GM18499 (cell line): ENCODE measurements around the gene CD4.

ENCODE experiments used
- ATAC-seq: cut with Tn5 transposase; IDR thresholded peaks from one replicate; pipeline ENCODE4 v1.9.1; 2021; ENCODE audit warnings: moderate number of reproducible peaks; ENCODE audit not compliant: insufficient read depth, unreplicated experiment

Gene CD4

GRCh38 chr12:6826125-6826733 is 36.9 kb downstream of the CD4 start:
- ATAC-seq, result no peak

- ATAC-seq, result no peak
Measured at GRCh38 chr12:6826734-6827436, 37.6 kb downstream of the CD4 start.

GRCh38 chr12:6827437-6827911 is 38.1 kb downstream of the CD4 start:
- ATAC-seq, result no peak

- no peak for ATAC-seq
Measured at GRCh38 chr12:6827982-6828780, 38.9 kb downstream of the CD4 start, which contains the start of gene P3H3. Gene P3H3, plus strand, starts transcription at chr12:6828407. Its CDS starts 34 bp downstream, at chr12:6828441.

GRCh38 chr12:6828781-6829535 is 39.6 kb downstream of the CD4 start:
- no peak for ATAC-seq

GRCh38 chr12:6829536-6830220 is 40.4 kb downstream of the CD4 start:
- no peak for ATAC-seq

- no peak for ATAC-seq
Measured at GRCh38 chr12:6830286-6830890, 41.1 kb downstream of the CD4 start.

GRCh38 chr12:6830999-6831398 is 41.7 kb downstream of the CD4 start:
- ATAC-seq, result no peak

GRCh38 chr12:6831450-6831995 is 42.2 kb downstream of the CD4 start:
- no peak for ATAC-seq

- no peak for ATAC-seq
Measured at GRCh38 chr12:6832125-6832524, 42.8 kb downstream of the CD4 start.

- ATAC-seq, result no peak
Measured at GRCh38 chr12:6833189-6833890, 44.0 kb downstream of the CD4 start.

GRCh38 chr12:6834254-6834653 is 44.9 kb downstream of the CD4 start:
- no peak for ATAC-seq

GRCh38 chr12:6834873-6835272 is 45.5 kb downstream of the CD4 start:
- ATAC-seq, result no peak

- no peak for ATAC-seq
Measured at GRCh38 chr12:6836851-6837250, 47.5 kb downstream of the CD4 start.

- ATAC-seq, result no peak
Measured at GRCh38 chr12:6837370-6838060, 48.2 kb downstream of the CD4 start.

- ATAC-seq, result no peak
Measured at GRCh38 chr12:6838854-6839253, 49.5 kb downstream of the CD4 start.

GRCh38 chr12:6839482-6840201 is 50.3 kb downstream of the CD4 start:
- no peak for ATAC-seq
